Stimulated activated CD8-positive, alpha-beta memory T cell treated with anti-CD3 and anti-CD28 coated beads, Interleukin-4, amount 100 ng/mL, for 4 hours (primary cell): Measurements from ENCODE around the gene IGF1R.

Experiments used
- DNase-seq, 2 donors: peaks; one replicate each; pipeline ENCODE4 v3.0.0-alpha.2; 2020; ENCODE audit warnings: low read depth in 2 of 2, low spot score in 1 of 2

The IGF1R gene

DNA sequence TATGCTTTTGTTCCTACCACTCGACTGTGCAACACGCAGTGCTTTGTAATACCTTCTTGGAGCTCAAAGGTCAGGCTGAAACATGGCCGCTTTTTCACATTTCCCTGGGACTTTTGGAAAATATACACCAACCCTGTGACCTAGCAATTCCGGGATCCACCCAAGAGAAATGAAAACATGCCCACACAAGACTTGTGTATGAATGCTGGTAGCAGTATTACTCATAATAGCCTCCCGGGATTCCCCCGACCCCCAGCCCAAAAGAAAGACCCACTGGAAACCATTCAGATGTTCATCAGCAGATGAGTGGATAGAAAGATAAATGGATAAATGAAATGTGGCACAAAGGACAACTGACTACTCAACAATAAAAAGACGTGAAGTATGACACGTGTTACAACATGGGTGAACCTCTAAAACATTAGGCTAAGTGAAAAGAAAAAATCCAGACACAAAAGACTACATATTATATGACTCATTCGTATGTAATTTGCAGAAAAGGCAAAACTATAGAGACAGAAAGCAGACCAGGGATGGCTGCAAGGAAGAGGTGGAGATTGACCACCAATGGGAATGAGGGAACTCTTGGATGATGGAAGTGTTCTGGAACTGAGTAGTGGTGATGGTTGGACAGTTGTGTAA, 255.2 kb downstream of the IGF1R start:
- no peak for DNase-seq

DNA sequence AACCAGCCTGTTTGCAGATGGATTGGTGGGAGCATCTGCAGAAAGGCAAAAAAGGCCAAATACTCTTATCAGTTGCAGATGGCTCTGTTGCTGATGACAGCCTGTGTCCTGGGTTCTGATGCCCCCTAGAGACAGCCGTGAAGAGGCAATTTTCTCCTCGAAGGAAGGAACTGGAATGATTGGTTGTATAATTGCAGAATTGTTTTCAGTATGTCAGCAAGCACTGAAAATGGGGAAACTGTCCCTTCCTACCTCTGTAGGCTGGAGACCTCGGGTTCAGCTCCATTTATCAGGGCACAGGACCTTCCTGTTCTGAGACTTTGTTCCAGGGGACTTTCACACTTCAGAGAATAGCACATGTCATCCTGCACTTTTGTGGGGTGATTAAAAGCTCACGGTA, 256.2 kb downstream of the IGF1R start:
- no peak for DNase-seq

- DNase-seq = no peak
Observed at GRCh38 chr15:98905963-98906711, 257.8 kb downstream of the IGF1R start.

GRCh38 chr15:98906712-98907083, 258.4 kb downstream of the IGF1R start:
- DNase-seq = no peak

DNA sequence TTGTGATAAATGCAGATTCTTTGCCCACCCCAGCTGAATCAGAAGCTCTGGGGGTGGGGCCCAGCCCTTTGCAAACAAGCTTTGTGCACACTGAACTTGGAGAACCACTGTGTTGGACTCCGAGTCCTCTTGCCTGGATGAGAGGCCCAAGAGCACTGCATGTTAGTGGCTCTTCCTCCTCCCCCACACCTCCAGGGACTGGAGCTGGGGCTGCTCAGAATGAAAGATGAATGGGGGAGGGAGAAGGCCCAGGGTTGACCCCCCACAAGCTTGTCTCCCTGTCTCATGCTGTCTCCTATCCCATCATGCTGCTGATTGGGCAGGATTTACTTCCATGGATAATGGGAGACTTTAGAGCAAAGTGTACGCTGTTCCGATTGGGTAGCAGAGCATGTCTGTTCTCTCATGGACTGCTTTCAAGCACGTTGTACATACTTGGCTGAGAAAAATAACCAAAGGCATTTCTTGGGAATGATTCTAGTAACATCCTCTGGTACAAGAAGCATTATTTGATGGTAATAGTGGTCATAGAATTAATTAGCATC, 259.7 kb downstream of the IGF1R start:
- DNase-seq = no peak

- no peak for DNase-seq
Observed at GRCh38 chr15:98909968-98910885, 261.9 kb downstream of the IGF1R start.

GRCh38 chr15:98914626-98915025, 266.3 kb downstream of the IGF1R start:
- DNase-seq = no peak

DNA sequence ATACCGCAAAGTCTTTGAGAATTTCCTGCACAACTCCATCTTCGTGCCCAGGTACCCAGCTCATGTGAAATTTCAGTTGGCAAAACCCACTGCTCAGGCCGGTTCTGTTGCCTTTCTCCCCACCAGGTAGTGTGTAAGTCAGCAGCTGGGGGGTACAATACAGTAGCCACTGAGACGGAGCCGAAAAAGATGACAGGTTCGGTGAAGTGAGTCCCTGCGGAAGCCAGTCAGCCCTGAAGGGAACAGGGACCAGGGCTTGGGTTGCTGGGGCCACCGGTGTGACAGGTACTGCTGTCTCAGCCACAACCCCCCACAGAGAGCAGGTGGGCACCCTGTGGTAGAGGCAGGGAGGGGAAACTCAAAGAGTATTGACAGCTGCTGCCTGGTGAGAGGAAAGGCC, 268.5 kb downstream of the IGF1R start:
- DNase-seq = no peak

DNA sequence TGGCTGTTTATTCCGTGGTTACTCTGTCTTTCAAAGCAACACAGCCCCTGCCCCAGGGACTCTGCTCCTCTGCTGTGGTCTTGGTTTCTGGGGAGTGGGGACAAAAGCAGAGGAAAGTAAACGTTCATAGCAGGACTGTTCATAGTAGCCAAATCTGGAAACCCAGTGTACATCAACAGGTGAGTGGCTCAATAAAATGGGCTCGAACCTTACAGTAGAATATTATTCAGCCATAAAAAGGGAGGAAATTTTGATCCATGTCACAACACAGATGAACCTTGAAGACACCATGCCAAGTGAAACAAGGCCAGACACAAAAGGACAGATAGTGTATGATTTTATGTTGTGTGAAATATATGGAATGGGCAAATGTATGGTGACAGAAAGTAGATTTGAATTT, 269.1 kb downstream of the IGF1R start:
- no peak for DNase-seq

DNA sequence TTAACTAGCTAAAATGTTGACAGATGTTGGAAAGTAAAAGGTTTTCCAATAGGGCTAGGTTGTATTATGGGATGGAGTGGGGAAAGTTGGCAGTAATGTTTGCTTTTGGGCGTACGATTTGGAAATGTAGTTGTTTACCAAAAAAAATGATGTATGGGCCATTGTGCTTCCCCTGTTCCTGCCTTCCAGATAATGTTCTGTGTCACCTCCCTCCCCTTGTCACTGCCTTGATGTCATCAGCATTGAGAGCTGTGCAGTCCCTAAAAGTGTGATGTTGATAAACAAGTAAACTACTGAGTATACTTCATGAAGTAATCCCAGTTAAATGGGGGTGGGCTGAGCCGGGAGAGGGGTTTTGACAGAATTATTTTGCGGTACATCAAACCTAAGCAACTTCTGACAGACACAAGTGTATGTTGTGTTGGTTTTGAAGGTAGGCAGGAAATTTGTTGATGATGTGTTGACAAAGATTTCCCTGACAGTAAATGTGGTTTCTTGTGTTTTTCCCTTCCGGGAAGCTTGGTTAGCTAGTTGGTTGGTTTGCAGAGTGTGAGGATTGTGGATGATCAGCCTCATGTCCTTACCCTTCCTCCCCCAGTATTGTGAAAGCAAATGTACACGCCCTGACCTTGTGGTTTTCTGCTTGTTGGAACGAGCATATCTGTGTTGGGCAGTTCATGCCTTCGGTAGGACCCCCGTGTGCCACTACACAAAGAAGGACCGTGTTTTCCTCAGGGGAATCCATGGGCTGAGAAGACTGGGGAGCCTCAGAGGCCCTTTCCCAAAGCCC, 271.9 kb downstream of the IGF1R start:
- no peak for DNase-seq

GRCh38 chr15:98923171-98923570, 274.8 kb downstream of the IGF1R start:
- no peak for DNase-seq

GRCh38 chr15:98923579-98923978, 275.2 kb downstream of the IGF1R start:
- no peak for DNase-seq

DNA sequence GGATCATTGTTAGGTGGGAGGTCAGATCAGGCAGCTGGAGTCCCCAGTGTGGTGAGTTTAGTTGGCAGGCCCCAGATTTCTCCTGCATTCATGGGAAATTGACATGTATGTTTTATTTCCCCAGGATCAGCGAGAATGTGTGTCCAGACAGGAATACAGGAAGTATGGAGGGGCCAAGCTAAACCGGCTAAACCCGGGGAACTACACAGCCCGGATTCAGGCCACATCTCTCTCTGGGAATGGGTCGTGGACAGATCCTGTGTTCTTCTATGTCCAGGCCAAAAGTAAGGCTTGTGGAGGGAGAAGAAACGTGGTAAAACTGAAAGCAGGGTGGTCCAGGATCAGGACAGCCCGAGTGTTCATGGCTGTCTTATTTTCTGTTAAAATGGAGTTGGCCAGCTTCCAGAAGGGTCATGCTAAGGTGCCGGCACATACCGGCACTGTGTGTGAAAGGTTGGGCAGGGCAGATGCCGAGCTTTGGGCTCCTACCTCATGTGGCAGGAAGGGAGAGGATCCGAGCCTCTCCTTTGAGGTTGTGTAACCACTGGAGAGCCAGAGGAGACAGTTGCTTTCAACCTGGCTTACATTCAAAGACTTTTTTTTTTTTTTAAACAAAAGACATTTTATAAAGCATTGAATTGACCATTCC, 276.2 kb downstream of the IGF1R start:
- no peak for DNase-seq

GRCh38 chr15:98926236-98926635, 277.9 kb downstream of the IGF1R start:
- no peak for DNase-seq

DNA sequence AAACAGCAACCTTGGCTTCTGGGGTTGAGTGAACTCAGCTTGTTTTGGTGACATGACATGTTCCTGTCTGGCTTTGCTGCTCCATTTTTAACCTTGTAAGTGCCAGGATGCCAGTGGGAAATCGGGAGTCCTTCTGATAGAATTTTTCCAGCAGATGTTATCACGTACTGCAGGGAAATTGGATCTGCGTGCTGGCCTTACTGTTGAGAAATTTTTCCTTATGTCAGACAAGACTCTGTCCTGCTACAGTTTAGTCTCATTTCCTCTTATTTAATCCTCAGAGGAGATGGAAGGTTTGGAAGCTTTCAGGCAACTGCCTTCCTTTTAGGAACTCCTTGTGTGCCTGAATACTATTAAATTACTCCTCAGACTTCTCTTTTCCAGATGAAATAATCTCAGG, 278.7 kb downstream of the IGF1R start:
- no peak for DNase-seq

- DNase-seq = no peak
Observed at GRCh38 chr15:98927996-98928395, 279.7 kb downstream of the IGF1R start.

DNA sequence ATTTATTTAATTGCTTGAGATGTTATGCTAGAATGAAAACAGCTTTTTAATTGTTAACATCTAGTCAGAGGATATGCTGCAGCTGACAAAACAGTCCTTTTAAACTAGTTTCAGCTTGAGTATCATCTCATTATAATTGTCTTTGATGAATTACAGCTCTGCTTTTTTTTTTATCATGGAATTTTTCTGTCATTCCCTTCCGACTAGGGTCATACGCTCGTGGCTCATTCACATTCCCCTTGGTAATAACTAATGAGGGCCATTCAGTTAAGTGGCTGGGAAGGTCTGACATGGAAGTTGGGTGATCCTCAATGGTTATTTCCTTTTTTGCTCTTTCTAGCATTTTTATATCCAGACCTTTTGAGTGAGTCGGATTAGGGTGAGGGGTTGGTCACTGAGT, 282.2 kb downstream of the IGF1R start:
- DNase-seq = no peak

DNA sequence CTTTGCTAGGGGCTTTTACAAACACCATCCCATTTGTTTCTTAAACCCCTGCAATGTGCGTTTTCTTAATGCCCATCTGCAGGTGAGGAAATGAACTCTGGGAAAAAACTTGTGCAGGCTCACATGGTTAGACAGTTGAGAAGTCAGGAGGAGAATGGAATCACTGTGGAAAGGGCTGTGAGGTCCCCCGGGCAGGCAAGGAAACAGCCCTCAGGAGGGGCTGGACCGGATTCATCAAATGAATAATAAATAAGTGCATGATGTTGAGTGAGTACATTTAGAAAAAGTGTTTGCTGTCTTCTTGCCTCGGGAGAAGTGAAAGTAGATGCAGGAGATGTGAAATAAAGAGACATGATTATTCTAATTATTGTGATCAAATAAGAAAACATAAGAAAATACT, 282.7 kb downstream of the IGF1R start:
- DNase-seq = no peak

GRCh38 chr15:98933406-98933805, 285.1 kb downstream of the IGF1R start:
- no peak for DNase-seq

DNA sequence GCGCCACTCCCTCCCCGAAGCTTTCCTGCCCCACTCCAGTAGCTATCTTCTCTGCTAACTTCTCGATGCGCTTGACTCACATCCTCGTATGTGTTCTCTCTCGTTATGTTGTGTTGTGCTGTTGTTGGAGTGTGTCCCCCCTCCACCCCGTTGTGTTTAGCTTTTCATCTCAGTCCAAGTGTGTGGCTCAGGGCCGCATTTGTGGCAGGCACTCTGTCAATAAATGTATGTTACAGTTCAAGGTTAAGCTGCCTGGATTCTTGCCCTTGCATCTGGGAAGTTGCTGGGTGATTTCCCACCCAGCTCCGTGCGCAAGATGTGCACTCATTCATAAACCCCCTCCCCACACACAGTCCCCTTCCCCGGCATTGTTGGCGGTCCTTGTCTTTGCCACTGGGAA, 287.4 kb downstream of the IGF1R start:
- DNase-seq = no peak
